GM18861 (cell line): ENCODE data around the gene ARHGEF6.

ENCODE experiments used
- ATAC-seq: cut with Tn5 transposase; IDR thresholded peaks from one replicate; pipeline ENCODE4 v1.9.1; 2021; ENCODE audit not compliant: unreplicated experiment

ARHGEF6 gene

GRCh38 chrX:136697156-136697555 is 83.6 kb downstream of the ARHGEF6 start:
- no peak for ATAC-seq

- peak; percentile 56 for ATAC-seq
Measured at GRCh38 chrX:136694431-136695087, 86.2 kb downstream of the ARHGEF6 start.

GRCh38 chrX:136692271-136692670 is 88.5 kb downstream of the ARHGEF6 start:
- no peak for ATAC-seq

- ATAC-seq: no peak
Measured at GRCh38 chrX:136691028-136691809, 89.5 kb downstream of the ARHGEF6 start.

- ATAC-seq: no peak
Measured at GRCh38 chrX:136689436-136689835, 91.3 kb downstream of the ARHGEF6 start.

- ATAC-seq: no peak
Measured at GRCh38 chrX:136687457-136687856, 93.3 kb downstream of the ARHGEF6 start.

GRCh38 chrX:136684120-136684519 is 96.6 kb downstream of the ARHGEF6 start:
- no peak for ATAC-seq

- ATAC-seq: no peak
Measured at GRCh38 chrX:136679531-136679930, 101.2 kb downstream of the ARHGEF6 start.

- ATAC-seq: no peak
Measured at GRCh38 chrX:136674270-136674985, 106.3 kb downstream of the ARHGEF6 start.

- peak; percentile 41 for ATAC-seq
Measured at GRCh38 chrX:136671006-136671610, 109.6 kb downstream of the ARHGEF6 start.

GRCh38 chrX:136667446-136668168 is 113.1 kb downstream of the ARHGEF6 start:
- ATAC-seq: no peak

GRCh38 chrX:136666088-136666487 is 114.6 kb downstream of the ARHGEF6 start:
- ATAC-seq: no peak

- ATAC-seq: no peak
Measured at GRCh38 chrX:136665258-136665900, 115.4 kb downstream of the ARHGEF6 start.

- ATAC-seq: no peak
Measured at GRCh38 chrX:136662976-136663375, 117.8 kb downstream of the ARHGEF6 start.

GRCh38 chrX:136662104-136662503 is 118.6 kb downstream of the ARHGEF6 start:
- no peak for ATAC-seq

GRCh38 chrX:136660896-136661295 is 119.8 kb downstream of the ARHGEF6 start:
- ATAC-seq: no peak

GRCh38 chrX:136659174-136659573 is 121.6 kb downstream of the ARHGEF6 start:
- ATAC-seq: no peak

GRCh38 chrX:136658151-136658550 is 122.6 kb downstream of the ARHGEF6 start:
- ATAC-seq: no peak

- ATAC-seq: no peak
Measured at GRCh38 chrX:136656361-136656964, 124.3 kb downstream of the ARHGEF6 start.
